ENCODE data around the gene GNL1. TPM values are rescaled to one million over a fixed set of nuclear protein-coding genes. Genes with fewer than 3 reads are reported as not detected.

Gene GNL1
- total and polyA plus RNA-seq, 2 of the 8 experiments (the other 6 are each of a cell fraction or from before 2014, with no cell fraction given), result 42.4 to 67.8 TPM

DNA sequence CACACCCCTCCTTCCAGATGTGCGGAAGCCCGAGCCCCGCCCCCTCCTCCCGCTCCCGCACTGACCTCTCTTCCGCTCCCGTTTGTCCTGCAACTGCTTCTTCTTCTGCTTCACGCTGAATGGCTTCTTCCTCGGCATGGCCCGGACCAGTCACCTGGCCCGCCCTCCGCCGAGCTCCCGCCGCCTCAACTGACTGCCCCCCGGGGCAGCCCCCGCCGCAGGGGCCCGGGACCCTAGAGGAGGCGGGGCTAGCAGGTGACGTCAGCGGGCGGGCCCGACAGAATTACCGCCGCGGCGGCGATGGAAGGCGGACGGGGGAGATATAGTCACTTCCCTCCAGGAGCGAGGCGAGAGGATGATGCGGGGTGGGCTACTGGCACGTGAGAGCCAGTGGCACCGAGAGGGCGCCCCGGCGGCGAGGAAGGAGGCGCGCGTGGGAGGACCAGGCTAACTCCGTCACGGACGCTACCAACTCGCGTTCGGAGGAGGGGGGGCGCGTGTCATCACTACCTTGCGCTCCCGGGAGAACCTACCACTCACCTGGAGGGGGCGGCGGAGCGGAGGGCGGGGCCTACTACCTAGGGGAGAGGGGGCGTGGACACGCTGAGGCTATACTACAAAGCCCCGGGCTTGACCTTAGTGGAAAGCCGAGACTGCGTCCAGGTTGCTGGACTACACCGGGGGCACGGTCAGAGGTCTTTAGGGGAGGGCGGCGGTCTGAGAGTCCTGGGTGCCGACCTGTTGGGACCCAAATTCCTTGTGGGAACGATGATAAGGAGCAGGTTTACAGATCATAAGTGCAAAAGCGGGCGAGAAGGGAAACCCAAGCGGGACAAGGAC, at the start of gene GNL1 (continued):
- no peak for TF ChIP-seq FOSL1 (IDR thresholded peaks at IDR 0.05; ENCODE audit: insufficient read depth, low read depth, low read length)
- no peak for TF ChIP-seq EZH2 (IDR thresholded peaks at IDR 0.05; ENCODE audit: low read depth, low read length, severe bottlenecking)
- TF ChIP-seq SIX5 (IDR thresholded peaks at IDR 0.05; ENCODE audit: low read depth, low read length), result peak; percentile 21; the same call in 1 of the 2 replicates
- TF ChIP-seq YY1 (IDR thresholded peaks at IDR 0.05; ENCODE audit: low read depth, low read length), result 0 out of 2 replicates have a peak, but pooled peaks have one; percentile 22
- no peak for TF ChIP-seq SUZ12 (IDR thresholded peaks at IDR 0.05; ENCODE audit: low read length)
- TF ChIP-seq, protein P1, sequence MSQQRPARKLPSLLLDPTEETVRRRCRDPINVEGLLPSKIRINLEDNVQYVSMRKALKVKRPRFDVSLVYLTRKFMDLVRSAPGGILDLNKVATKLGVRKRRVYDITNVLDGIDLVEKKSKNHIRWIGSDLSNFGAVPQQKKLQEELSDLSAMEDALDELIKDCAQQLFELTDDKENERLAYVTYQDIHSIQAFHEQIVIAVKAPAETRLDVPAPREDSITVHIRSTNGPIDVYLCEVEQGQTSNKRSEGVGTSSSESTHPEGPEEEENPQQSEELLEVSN (IDR thresholded peaks at IDR 0.05), result no peak
- TF ChIP-seq BACH1 (IDR thresholded peaks at IDR 0.05; ENCODE audit: low read length), result peak; percentile 50
- no peak for TF ChIP-seq KDM5A (IDR thresholded peaks at IDR 0.05; ENCODE audit: low read length)
- no peak for TF ChIP-seq NRF1 (IDR thresholded peaks at IDR 0.05; ENCODE audit: low read depth, low read length)
- TF ChIP-seq JUN (IDR thresholded peaks at IDR 0.05; ENCODE audit: low read depth, low read length), result no peak
- TF ChIP-seq SP4 (IDR thresholded peaks at IDR 0.05; ENCODE audit: low read length), result no peak
- no peak for TF ChIP-seq TEAD4 (IDR thresholded peaks at IDR 0.05; ENCODE audit: low read depth, low read length)
- TF ChIP-seq SRF (IDR thresholded peaks at IDR 0.05; ENCODE audit: low read depth, low read length), result 0 out of 2 replicates have a peak, but pooled peaks have one; percentile 20

All from H1 (cell line).